Measurements from ENCODE around the gene CYLD.

DNA sequence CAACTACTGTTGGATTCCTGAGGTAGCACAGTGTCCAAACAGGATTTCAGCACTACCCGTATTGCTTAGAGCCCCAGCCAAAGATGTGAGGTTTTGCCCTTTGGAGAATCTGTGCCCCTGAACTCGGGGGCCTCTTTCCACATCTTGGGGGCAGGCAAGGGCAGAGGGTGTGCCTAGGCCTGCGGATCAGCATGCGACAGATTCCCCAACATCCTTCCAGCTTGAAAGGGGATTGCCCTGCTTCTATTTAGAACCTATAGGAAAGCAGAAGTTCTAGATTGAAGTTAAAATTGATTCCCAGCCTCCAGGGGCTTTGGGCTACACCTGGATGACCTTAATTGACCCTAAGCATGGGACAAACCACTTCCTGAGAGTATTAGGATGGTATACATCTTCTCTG, 28.9 kb upstream of the CYLD start:
- TF ChIP-seq EZH2 (IDR thresholded peaks at IDR 0.05; ENCODE audit: insufficient read depth, poor library complexity, severe bottlenecking) (no peak), EZH2phosphoT487 (IDR thresholded peaks at IDR 0.05; ENCODE audit: insufficient read depth, low read depth) (no peak)
